Urothelium cell line (cell line): ENCODE data around the gene FNBP1L.

Experiments
- DNase-seq: peaks from one replicate; pipeline ENCODE4 v3.0.0; 2011; ENCODE audit warnings: low spot score, mixed read lengths
- FAIRE-seq: peaks from 2 replicates; lab custom pipeline; 2011; peaks lifted over from hg19 to GRCh38; lab: Jason Lieb, UNC

The FNBP1L gene

GRCh38 chr1:93567255-93567918, 119.5 kb downstream of the FNBP1L start:
- FAIRE-seq = no peak
- no peak for DNase-seq

- FAIRE-seq (no peak), DNase-seq (no peak)
Measured at GRCh38 chr1:93569489-93569888, 121.6 kb downstream of the FNBP1L start.

GRCh38 chr1:93571623-93572310, 123.8 kb downstream of the FNBP1L start:
- FAIRE-seq (no peak), DNase-seq (no peak)

- FAIRE-seq (no peak), DNase-seq (no peak)
Measured at GRCh38 chr1:93573940-93574469, 126.1 kb downstream of the FNBP1L start.

- FAIRE-seq = no peak
- DNase-seq = no peak
Measured at GRCh38 chr1:93574511-93574910, 126.6 kb downstream of the FNBP1L start.

- FAIRE-seq = no peak
- no peak for DNase-seq
Measured at GRCh38 chr1:93574991-93575390, 127.1 kb downstream of the FNBP1L start.

GRCh38 chr1:93575621-93576284, 127.8 kb downstream of the FNBP1L start:
- no peak for FAIRE-seq
- no peak for DNase-seq

- FAIRE-seq = no peak
- DNase-seq = no peak
Measured at GRCh38 chr1:93576346-93576745, 128.4 kb downstream of the FNBP1L start.

GRCh38 chr1:93576746-93577145, 128.8 kb downstream of the FNBP1L start:
- no peak for DNase-seq
- no peak for FAIRE-seq

GRCh38 chr1:93577536-93578432, 129.9 kb downstream of the FNBP1L start:
- DNase-seq (no peak), FAIRE-seq (no peak)

GRCh38 chr1:93578433-93578830, 130.5 kb downstream of the FNBP1L start:
- FAIRE-seq (no peak), DNase-seq (no peak)

- FAIRE-seq = no peak
Measured at GRCh38 chr1:93578911-93579825, 131.2 kb downstream of the FNBP1L start.

GRCh38 chr1:93579891-93580290, 132.0 kb downstream of the FNBP1L start:
- no peak for DNase-seq

More at GRCh38 chr1:93578911-93579825, 131.2 kb downstream of the FNBP1L start:
- no peak for DNase-seq

GRCh38 chr1:93581917-93582850, 134.3 kb downstream of the FNBP1L start:
- DNase-seq (no peak), FAIRE-seq (no peak)

More at GRCh38 chr1:93579891-93580290, 132.0 kb downstream of the FNBP1L start:
- FAIRE-seq = no peak

GRCh38 chr1:93584261-93585003, 136.5 kb downstream of the FNBP1L start:
- no peak for DNase-seq
- no peak for FAIRE-seq

GRCh38 chr1:93585059-93585966, 137.4 kb downstream of the FNBP1L start:
- DNase-seq (no peak), FAIRE-seq (no peak)

- DNase-seq = no peak
- FAIRE-seq = no peak
Measured at GRCh38 chr1:93587354-93587753, 139.4 kb downstream of the FNBP1L start.
